IgD-negative memory B cell (primary cell): Measurements from ENCODE around the gene DEGS1. TPM values are rescaled to one million over a fixed set of nuclear protein-coding genes. Genes with fewer than 3 reads are reported as not detected.

Experiments used
- H3K27ac Mint-ChIP-seq, 3 donors: one replicate each; pipeline ENCODE4 v1.8.0; 2020 to 2022; ENCODE audit warnings: mild to moderate bottlenecking in 3 of 3, mixed read lengths in 3 of 3, moderate library complexity in 1 of 3
- H3K27me3 Mint-ChIP-seq: one replicate; pipeline ENCODE4 v1.8.0; 2021; ENCODE audit warnings: mixed read lengths
- H3K36me3 Mint-ChIP-seq: one replicate; pipeline ENCODE4 v1.8.0; 2020; ENCODE audit warnings: mild to moderate bottlenecking, mixed read lengths
- H3K4me1 Mint-ChIP-seq, 3 donors: one replicate each; pipeline ENCODE4 v1.8.0; 2020 to 2022; ENCODE audit warnings: mixed read lengths in 3 of 3, mild to moderate bottlenecking in 1 of 3
- H3K4me3 Mint-ChIP-seq, 4 donors: one replicate each; pipeline ENCODE4 v1.8.0; 2020 to 2022; ENCODE audit warnings: mild to moderate bottlenecking in 4 of 4, mixed read lengths in 4 of 4, moderate library complexity in 3 of 4
- H3K9me3 Mint-ChIP-seq, 3 donors: one replicate each; pipeline ENCODE4 v1.8.0; 2020 to 2021; ENCODE audit warnings: mixed read lengths in 3 of 3, mild to moderate bottlenecking in 1 of 3
- polyA plus RNA-seq: library from polyadenylated mRNA; unstranded; fragments of 300-500 nt; fragmentation: Illumina TruSeq; gene quantifications from one replicate; pipeline ENCODE4 v1.2.3, GENCODE V29; 2021

DEGS1 gene
- polyA plus RNA-seq, 1 donor from 2014 or later: 114 TPM

DNA sequence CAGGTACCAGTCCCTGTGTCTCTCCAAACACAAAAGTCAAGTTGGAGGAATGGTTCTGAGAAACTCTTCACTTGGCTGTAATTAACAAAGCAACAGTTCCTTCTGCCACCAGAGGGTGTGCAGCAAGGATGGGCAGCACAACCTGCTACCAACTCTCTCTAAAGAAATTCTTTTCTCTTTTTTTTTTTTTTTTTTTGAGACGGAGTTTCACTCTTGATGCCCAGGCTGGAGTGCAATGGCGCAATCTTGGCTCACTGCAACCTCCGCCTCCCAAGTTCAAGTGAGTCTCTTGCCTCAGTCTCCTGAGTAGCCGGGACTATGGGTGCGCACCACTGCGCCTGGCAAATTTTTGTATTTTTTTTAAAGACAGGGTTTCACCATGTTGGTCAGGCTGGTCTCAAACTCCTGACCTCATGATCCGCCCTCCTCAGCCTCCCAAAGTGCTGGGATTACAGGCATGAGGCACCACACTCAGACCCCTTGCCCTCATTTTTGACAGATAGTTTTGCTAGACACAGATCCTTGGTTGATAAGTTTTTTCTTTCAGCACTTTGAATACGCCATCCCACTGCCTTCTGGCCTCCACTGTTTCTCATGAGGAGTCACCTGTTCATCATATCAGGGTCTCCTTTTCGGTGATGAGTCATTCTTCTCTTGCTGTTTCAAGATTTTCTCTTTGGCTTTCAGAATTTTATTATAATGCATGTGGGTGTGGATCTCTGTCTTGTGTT, 12.1 kb upstream of the DEGS1 start:
- Mint-ChIP-seq H3K27me3 (peaks cover 3% of the 10 kb centered on the region), H3K36me3 (no peaks in the 10 kb centered on the region), H3K4me3 (peak overlapping the region in 2 of 4 donors; percentile 60 to 63), H3K27ac (peak overlapping the region in 1 of 3 donors; percentile 57), H3K4me1 (peaks cover 20 to 25% (median 21%) of the 10 kb centered on the region in 3 donors), H3K9me3 (no peaks in the 10 kb centered on the region)

DNA sequence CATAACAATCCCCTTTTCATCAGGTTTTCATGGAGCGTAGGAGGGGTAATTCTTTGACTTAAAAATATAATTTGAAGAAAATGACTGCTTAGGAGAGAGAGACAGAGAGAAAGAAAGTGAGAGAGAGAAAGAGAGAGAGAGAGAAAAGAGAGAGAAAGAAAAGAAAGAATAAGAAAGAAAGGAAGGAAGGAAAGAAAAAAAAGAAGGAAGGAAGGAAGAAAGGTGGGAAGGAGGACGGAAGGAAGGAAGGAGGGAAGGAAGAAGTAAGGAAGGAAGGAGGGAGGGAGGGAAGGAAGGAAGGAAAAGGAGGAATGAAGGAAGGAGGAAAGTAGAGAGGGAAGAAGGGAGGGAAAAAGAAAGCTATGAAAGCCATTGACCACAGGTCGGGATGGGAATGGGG, 10.8 kb upstream of the DEGS1 start:
- Mint-ChIP-seq H3K4me3 (no peak overlapping the region), H3K9me3 (no peaks in the 10 kb centered on the region), H3K4me1 (peaks cover 20 to 25% (median 21%) of the 10 kb centered on the region in 3 donors), H3K27me3 (peaks cover 3% of the 10 kb centered on the region), H3K36me3 (no peaks in the 10 kb centered on the region), H3K27ac (no peak overlapping the region)

DNA sequence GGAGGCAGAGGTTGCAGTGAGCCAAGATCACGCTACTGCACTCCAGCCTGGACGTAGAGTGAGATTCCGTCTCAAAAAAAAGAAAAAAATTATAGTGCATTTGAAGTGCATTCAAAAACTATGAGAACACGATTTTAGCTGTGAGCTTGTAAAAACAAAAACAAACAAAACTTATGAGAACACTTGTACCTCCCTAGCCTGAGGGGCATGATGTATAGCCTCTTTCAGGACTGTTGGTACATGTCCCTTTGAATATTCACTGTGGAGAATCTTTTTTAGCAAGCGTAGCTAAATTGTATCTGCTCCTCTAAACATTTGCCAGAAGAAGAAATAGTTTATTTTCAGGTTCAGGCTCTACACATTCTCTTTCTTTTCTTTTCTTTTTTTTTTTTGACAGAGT, 9.5 kb upstream of the DEGS1 start:
- Mint-ChIP-seq H3K27ac (no peak overlapping the region), H3K27me3 (peaks cover 3% of the 10 kb centered on the region), H3K4me3 (no peak overlapping the region), H3K9me3 (no peaks in the 10 kb centered on the region), H3K4me1 (peaks cover 20 to 25% (median 21%) of the 10 kb centered on the region in 3 donors), H3K36me3 (no peaks in the 10 kb centered on the region)

DNA sequence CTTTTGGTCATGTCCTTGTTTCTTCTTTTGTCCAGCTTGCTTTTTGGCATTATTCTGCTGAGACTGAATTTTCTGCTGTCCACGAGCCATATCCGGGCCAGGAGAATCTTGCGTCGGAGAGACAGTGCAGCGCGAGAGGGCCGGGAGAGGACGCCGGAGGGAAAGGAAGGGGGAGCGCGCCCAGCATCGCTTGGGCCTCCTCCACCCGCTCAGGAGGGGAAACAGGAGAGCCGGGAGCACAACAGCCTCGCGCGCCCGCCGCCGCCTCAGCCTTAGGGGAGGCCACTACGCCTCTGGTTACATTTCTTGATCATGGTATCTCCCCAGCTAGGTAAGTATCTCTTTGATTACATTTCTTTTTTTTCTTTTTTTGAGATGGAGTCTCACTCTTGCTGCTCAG, 7.4 kb upstream of the DEGS1 start:
- no peak overlapping the region for H3K27ac Mint-ChIP-seq
- no peaks in the 10 kb centered on the region for H3K36me3 Mint-ChIP-seq
- no peaks in the 10 kb centered on the region for H3K9me3 Mint-ChIP-seq
- H3K27me3 Mint-ChIP-seq: peaks cover 3% of the 10 kb centered on the region
- H3K4me1 Mint-ChIP-seq: peaks cover 6 to 10% (median 9%) of the 10 kb centered on the region in 3 donors
- H3K4me3 Mint-ChIP-seq: peak overlapping the region in 1 of 4 donors; percentile 38

- Mint-ChIP-seq H3K9me3 (peaks cover 0 to 1% (median 0%) of the 10 kb centered on the region in 3 donors), H3K36me3 (no peaks in the 10 kb centered on the region), H3K4me3 (no peak overlapping the region), H3K27me3 (peaks cover 3% of the 10 kb centered on the region), H3K4me1 (peaks cover 6 to 11% (median 8%) of the 10 kb centered on the region in 3 donors), H3K27ac (no peak overlapping the region)
Measured at GRCh38 chr1:224177356-224177999, 5.6 kb upstream of the DEGS1 start.

DNA sequence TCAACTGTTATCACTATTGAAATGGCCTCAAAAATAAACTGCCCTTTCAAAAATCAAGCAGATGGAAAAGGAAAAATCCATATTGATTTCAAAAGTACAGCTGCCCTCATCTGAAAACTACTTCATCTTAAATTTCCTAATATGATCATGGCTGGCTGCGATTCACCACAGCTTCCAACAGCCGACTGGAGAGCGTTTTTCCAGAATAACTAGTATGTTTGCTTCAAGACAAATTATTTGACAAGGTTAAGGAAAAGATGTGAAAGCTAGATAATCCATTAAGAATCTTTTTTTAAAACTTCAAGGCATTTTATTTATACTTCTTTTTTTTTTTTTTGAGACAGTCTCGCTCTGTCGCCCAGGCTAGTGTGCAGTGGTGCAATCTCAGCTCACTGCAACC, 4.1 kb upstream of the DEGS1 start:
- H3K4me3 Mint-ChIP-seq: peak overlapping the region in 1 of 4 donors; percentile 65
- peaks cover 6 to 11% (median 9%) of the 10 kb centered on the region in 3 donors for H3K4me1 Mint-ChIP-seq
- H3K27me3 Mint-ChIP-seq: no peaks in the 10 kb centered on the region
- no peaks in the 10 kb centered on the region for H3K36me3 Mint-ChIP-seq
- no peak overlapping the region for H3K27ac Mint-ChIP-seq
- peaks cover 0 to 1% (median 0%) of the 10 kb centered on the region in 3 donors for H3K9me3 Mint-ChIP-seq

- Mint-ChIP-seq H3K4me3 (peak overlapping the region in 2 of 4 donors; percentile 41 to 59), H3K36me3 (peaks cover 2% of the 10 kb centered on the region), H3K27ac (peak overlapping the region in 1 of 3 donors; percentile 97), H3K4me1 (peaks cover 16 to 24% (median 18%) of the 10 kb centered on the region in 3 donors), H3K9me3 (peaks cover 0 to 1% (median 0%) of the 10 kb centered on the region in 3 donors), H3K27me3 (no peaks in the 10 kb centered on the region)
Measured at GRCh38 chr1:224180783-224181452, 2.1 kb upstream of the DEGS1 start.

GRCh38 chr1:224181453-224181810, 1.6 kb upstream of the DEGS1 start:
- Mint-ChIP-seq H3K4me3 (peak overlapping the region in 3 of 4 donors; percentile 88 to 92 (median 91)), H3K4me1 (peaks cover 21 to 27% (median 22%) of the 10 kb centered on the region in 3 donors), H3K27ac (peak overlapping the region; percentile 95 to 100 (median 97)), H3K36me3 (peaks cover 2% of the 10 kb centered on the region), H3K9me3 (peaks cover 0 to 1% (median 0%) of the 10 kb centered on the region in 3 donors), H3K27me3 (no peaks in the 10 kb centered on the region)

GRCh38 chr1:224182057-224182865, 779 bp upstream of the DEGS1 start:
- peak overlapping the region; percentile 88 to 92 (median 91) for H3K4me3 Mint-ChIP-seq
- peaks cover 2% of the 10 kb centered on the region for H3K36me3 Mint-ChIP-seq
- H3K4me1 Mint-ChIP-seq: peaks cover 21 to 32% (median 26%) of the 10 kb centered on the region in 3 donors
- peak overlapping the region; percentile 95 to 100 (median 97) for H3K27ac Mint-ChIP-seq
- H3K9me3 Mint-ChIP-seq: peaks cover 0 to 1% (median 0%) of the 10 kb centered on the region in 3 donors
- no peaks in the 10 kb centered on the region for H3K27me3 Mint-ChIP-seq

DNA sequence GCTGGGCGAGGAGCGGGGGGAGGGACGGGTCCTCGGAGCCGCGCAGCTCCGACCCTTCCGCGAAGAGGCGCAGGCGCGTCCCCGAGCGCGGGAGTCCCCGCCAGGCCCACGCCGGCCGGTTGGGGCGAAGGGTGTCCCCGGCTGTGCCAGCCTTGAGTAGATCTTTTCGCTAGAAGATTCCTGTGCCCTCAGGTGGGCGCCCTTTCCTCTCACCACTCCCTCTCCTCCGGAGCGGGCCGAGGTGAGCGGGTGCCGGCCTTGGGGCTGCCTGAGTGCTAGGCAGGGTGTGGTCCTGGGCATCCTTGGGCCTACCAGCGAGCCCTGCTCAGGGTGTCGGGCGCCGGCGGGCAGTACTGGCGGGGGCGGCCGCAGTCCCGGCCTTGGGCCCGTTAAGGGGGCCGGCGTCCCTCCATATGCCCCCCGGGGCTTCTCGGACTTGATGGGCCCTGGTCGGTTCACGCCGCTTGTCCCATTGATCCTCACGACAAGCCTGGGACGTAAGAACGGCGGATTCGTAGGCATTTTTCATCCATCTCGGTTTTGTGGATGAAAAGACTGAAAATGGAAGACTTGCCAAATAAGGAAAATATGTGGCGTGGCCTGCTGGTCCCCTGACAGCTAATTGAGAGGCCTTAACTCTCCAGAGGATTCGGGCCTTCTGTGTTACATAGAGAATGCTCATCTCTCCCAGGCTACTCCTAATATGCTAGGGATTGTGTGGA, 712 bp downstream of the DEGS1 start:
- Mint-ChIP-seq H3K4me1 (peaks cover 26 to 40% (median 31%) of the 10 kb centered on the region in 3 donors), H3K4me3 (peak overlapping the region; percentile 89 to 97 (median 93)), H3K36me3 (peaks cover 6% of the 10 kb centered on the region), H3K9me3 (peaks cover 0 to 1% (median 0%) of the 10 kb centered on the region in 3 donors), H3K27me3 (no peaks in the 10 kb centered on the region), H3K27ac (peak overlapping the region; percentile 93 to 95 (median 95))

- peaks cover 32 to 43% (median 34%) of the 10 kb centered on the region in 3 donors for H3K4me1 Mint-ChIP-seq
- H3K27me3 Mint-ChIP-seq: no peaks in the 10 kb centered on the region
- peak overlapping the region; percentile 89 to 97 (median 93) for H3K4me3 Mint-ChIP-seq
- peaks cover 6% of the 10 kb centered on the region for H3K36me3 Mint-ChIP-seq
- H3K27ac Mint-ChIP-seq: peak overlapping the region; percentile 73 to 95 (median 95)
- peaks cover 0 to 1% (median 0%) of the 10 kb centered on the region in 3 donors for H3K9me3 Mint-ChIP-seq
Measured at GRCh38 chr1:224185208-224185607, 2.2 kb downstream of the DEGS1 start.

GRCh38 chr1:224188286-224188685, 5.2 kb downstream of the DEGS1 start:
- Mint-ChIP-seq H3K4me1 (peaks cover 29 to 44% (median 33%) of the 10 kb centered on the region in 3 donors), H3K36me3 (peaks cover 7% of the 10 kb centered on the region), H3K4me3 (peak overlapping the region in 2 of 4 donors; percentile 15 to 78), H3K27ac (peak overlapping the region in 2 of 3 donors; percentile 41 to 89), H3K9me3 (no peaks in the 10 kb centered on the region), H3K27me3 (no peaks in the 10 kb centered on the region)

DNA sequence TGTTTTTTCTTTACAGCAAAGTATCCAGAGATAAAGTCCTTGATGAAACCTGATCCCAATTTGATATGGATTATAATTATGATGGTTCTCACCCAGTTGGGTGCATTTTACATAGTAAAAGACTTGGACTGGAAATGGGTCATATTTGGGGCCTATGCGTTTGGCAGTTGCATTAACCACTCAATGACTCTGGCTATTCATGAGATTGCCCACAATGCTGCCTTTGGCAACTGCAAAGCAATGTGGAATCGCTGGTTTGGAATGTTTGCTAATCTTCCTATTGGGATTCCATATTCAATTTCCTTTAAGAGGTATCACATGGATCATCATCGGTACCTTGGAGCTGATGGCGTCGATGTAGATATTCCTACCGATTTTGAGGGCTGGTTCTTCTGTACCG, 6.5 kb downstream of the DEGS1 start:
- Mint-ChIP-seq H3K4me1 (peaks cover 24 to 42% (median 32%) of the 10 kb centered on the region in 3 donors), H3K27me3 (no peaks in the 10 kb centered on the region), H3K36me3 (peaks cover 7% of the 10 kb centered on the region), H3K4me3 (peak overlapping the region in 1 of 4 donors; percentile 25), H3K27ac (no peak overlapping the region), H3K9me3 (no peaks in the 10 kb centered on the region)
